GM12878 (cell line): ENCODE data around the gene TEKT5. TPM values are rescaled to one million over a fixed set of nuclear protein-coding genes. Genes with fewer than 3 reads are reported as not detected.

ENCODE experiments used
- ATAC-seq: fragments of 200-7000 bp; cut with Tn5 transposase; 3 replicates; pipeline ENCODE4 v1.9.1; 2020; ENCODE audit warnings: mild to moderate bottlenecking, moderate library complexity
- BruUV-seq: library from RNA; stranded (reverse); fragments of 400-500 nt; replicated peaks from 2 replicates; lab custom pipeline; 2021; lab: Mats Ljungman, UMichigan
- CTCF ChIA-PET: fragments of 300-600 bp; sonication (Branson Sonifier 250); formaldehyde crosslinking; extraction: SDS; loops from one replicate; lab custom pipeline; 2021; ENCODE audit warnings: inconsistent platforms; lab: Yijun Ruan, JAX
- POLR2A ChIA-PET: fragments of 350-600 bp; formaldehyde crosslinking; extraction: SDS; loops from one replicate; lab custom pipeline; 2021; ENCODE audit warnings: inconsistent platforms; lab: Charles Lee
- RAD21 ChIA-PET: fragments of 300-600 bp; sonication (Branson Sonifier 250); formaldehyde crosslinking; loops from one replicate; lab custom pipeline; 2023; ENCODE audit warnings: antibody characterized with exemption; ENCODE audit not compliant: unreplicated experiment; lab: Charles Lee
- SMC1A ChIA-PET: fragments of 300-600 bp; sonication (Branson Sonifier 250); formaldehyde crosslinking; loops from one replicate; lab custom pipeline; 2023; ENCODE audit not compliant: unreplicated experiment, uncharacterized antibody; lab: Charles Lee
- DNase-seq: peaks from one replicate; pipeline ENCODE4 v3.0.0-alpha.2; 2011; ENCODE audit warnings: low read depth, low spot score
- FAIRE-seq: peaks from 3 replicates; lab custom pipeline; 2011; peaks lifted over from hg19 to GRCh38; lab: Jason Lieb, UNC
- H2AFZ ChIP-seq: 2 replicates; pipeline ENCODE4 v1.6.0; 2011; ENCODE audit warnings: low read depth, low read length, control low read depth; ENCODE audit not compliant: control insufficient read depth
- H3K27ac ChIP-seq: 2 replicates; pipeline ENCODE4 v1.5.1; 2011; ENCODE audit warnings: control low read depth; ENCODE audit not compliant: control insufficient read depth, insufficient read depth
- H3K27me3 ChIP-seq, 2 experiments: replicated peaks in 1 of 2; 2 replicates each; pipeline versions ENCODE4 v1.6.0 to v1.6.1; 2011; ENCODE audit warnings: low read length in 1 of 2; ENCODE audit not compliant: control insufficient read depth in 2 of 2, insufficient read depth in 2 of 2
- H3K36me3 ChIP-seq, 2 experiments: 2 replicates each; pipeline ENCODE4 v1.5.1; 2011; ENCODE audit warnings: low read length in 1 of 2; ENCODE audit not compliant: control insufficient read depth in 2 of 2, insufficient read depth in 2 of 2
- H3K4me1 ChIP-seq: 2 replicates; pipeline ENCODE4 v1.6.1; 2011; ENCODE audit warnings: mild to moderate bottlenecking, low read length, moderate library complexity, mixed read lengths; ENCODE audit not compliant: control insufficient read depth, insufficient read depth
- H3K4me2 ChIP-seq: 2 replicates; pipeline ENCODE4 v1.6.0; 2011; ENCODE audit warnings: control low read depth; ENCODE audit not compliant: control insufficient read depth, insufficient read depth
- H3K4me3 ChIP-seq: fragments of 200-600 bp; sonication (generic); 2 replicates; pipeline ENCODE4 v1.5.1; 2016
- H3K79me2 ChIP-seq: 2 replicates; pipeline ENCODE4 v1.6.0; 2011; ENCODE audit warnings: low read length; ENCODE audit not compliant: control insufficient read depth, insufficient read depth
- H3K9ac ChIP-seq: 2 replicates; pipeline ENCODE4 v1.8.0; 2011; ENCODE audit warnings: low read length, control low read depth, mixed read lengths; ENCODE audit not compliant: control insufficient read depth, insufficient read depth
- H3K9me3 ChIP-seq: replicated peaks from 3 replicates; pipeline ENCODE4 v1.5.1; 2011; ENCODE audit warnings: mild to moderate bottlenecking, low read length; ENCODE audit not compliant: control insufficient read depth, insufficient read depth
- H4K20me1 ChIP-seq: 2 replicates; pipeline ENCODE4 v1.6.0; 2011; ENCODE audit not compliant: control insufficient read depth, insufficient read depth
- CREM ChIP-seq: IDR thresholded peaks from 2 replicates; pipeline ENCODE4 v1.6.1; 2014; ENCODE audit warnings: antibody characterized with exemption, low read depth
- ESRRA ChIP-seq: IDR thresholded peaks from 2 replicates; pipeline ENCODE4 v1.6.1; 2012; ENCODE audit warnings: mild to moderate bottlenecking, low read length, improper control_type of control experiment
- GABPA ChIP-seq: IDR thresholded peaks from 2 replicates; pipeline ENCODE4 v1.6.1; 2014; ENCODE audit warnings: antibody characterized with exemption, low read depth, mild to moderate bottlenecking, inconsistent platforms
- NBN ChIP-seq: fragments of 450-650 bp; IDR thresholded peaks from 2 replicates; pipeline ENCODE4 v1.6.1; 2016
- POU2F2 ChIP-seq: IDR thresholded peaks from 3 replicates; pipeline ENCODE4 v1.6.1; 2011; ENCODE audit warnings: low read depth, mild to moderate bottlenecking, low read length, borderline replicate concordance
- PRDM15 ChIP-seq: fragments of 450-650 bp; formaldehyde crosslinking; IDR thresholded peaks from 2 replicates; pipeline ENCODE4 v1.4.0; 2020; ENCODE audit warnings: mild to moderate bottlenecking, moderate library complexity
- SMAD1 ChIP-seq: fragments of 450-650 bp; IDR thresholded peaks from 2 replicates; pipeline ENCODE4 v1.6.1; 2018; ENCODE audit warnings: mild to moderate bottlenecking, low read depth; ENCODE audit not compliant: partially characterized antibody
- ZBTB40 ChIP-seq: fragments of 450-650 bp; IDR thresholded peaks from 2 replicates; pipeline ENCODE4 v1.6.1; 2016; ENCODE audit warnings: mild to moderate bottlenecking, moderate library complexity, borderline replicate concordance
- ZNF217 ChIP-seq: fragments of 450-650 bp; IDR thresholded peaks from 2 replicates; pipeline ENCODE4 v1.6.1; 2017; ENCODE audit warnings: antibody characterized with exemption, mild to moderate bottlenecking
- WGBS: methylation state at CpG from one replicate; pipeline ENCODE4 v1.1.6; 2016; ENCODE audit warnings: low lambda C conversion rate; ENCODE audit not compliant: insufficient replicate concordance, insufficient coverage; ENCODE audit errors: missing lambda C conversion rate; 5-methylcytosine and 5-hydroxymethylcytosine counted together
- in situ Hi-C: fragments of 300-500 bp; cut with MboI; formaldehyde crosslinking; loops from 9 replicates; pipeline ENCODE4 v1.14.3; 2018; ENCODE audit warnings: mixed read lengths
- intact Hi-C: fragments of 100-400 bp; cut with micrococcal nuclease; formaldehyde crosslinking; loops from one replicate; pipeline ENCODE4 v1.14.2; 2022; ENCODE audit not compliant: unreplicated experiment
- polyA plus RNA-seq, 11 experiments: library from polyadenylated mRNA; depleted of rRNA in 4 of 11; unstranded in 6 of 11; stranded (reverse) in 5 of 11; fragments of >200 nt; fragmentation: Nextera tagmentation in 4 of 11; fragmentation: Illumina TruSeq in 1 of 11; extraction: Ambion mirVana in 4 of 11; extraction: Trizol in 1 of 11; gene quantifications; 1 replicate in 1 of 11; 2 replicates in 10 of 11; pipeline versions ENCODE4 v1.2.1 to v1.2.3, GENCODE V29; 2011 to 2016; ENCODE audit warnings: inconsistent platforms in 2 of 11, missing spikeins in 2 of 11, low read depth in 1 of 11
- total RNA-seq, 4 experiments: library from RNA; depleted of rRNA in 3 of 4; stranded (reverse); fragments of >200 nt in 3 of 4; fragmentation: Illumina TruSeq in 1 of 4; extraction: Trizol in 1 of 4; gene quantifications; 2 replicates each; pipeline versions ENCODE4 v1.2.1 to v1.2.3, GENCODE V29; 2013 to 2021

TEKT5 gene
- total and polyA plus RNA-seq, 10 of the 15 experiments (the other 5 are each of a cell fraction or from before 2014, with no cell fraction given), result 0.19 to 2.2 (median 0.68) TPM; not detected in 1

GRCh38 chr16:10685709-10686108, 9.0 kb downstream of the TEKT5 start (continued):
- no peak for TF ChIP-seq PRDM15 (CRISPR knock-in tag)
- TF ChIP-seq SMAD1, result no peak

- Histone ChIP-seq H3K27me3 (no peaks in the 10 kb centered on the region; a peak in 2 of 4 replicates), H3K36me3 (no peaks in the 10 kb centered on the region), H3K79me2 (no peaks in the 10 kb centered on the region), H3K9me3 (no peaks in the 10 kb centered on the region), H4K20me1 (no peaks in the 10 kb centered on the region), H2AFZ (no peak overlapping the region), H3K4me2 (no peak overlapping the region), H3K27ac (no peak overlapping the region), H3K9ac (no peak overlapping the region), H3K4me1 (no peaks in the 10 kb centered on the region), H3K4me3 (no peak overlapping the region)
- POLR2A ChIA-PET, result interaction anchor here (0.5 to 0.7 kb wide), 2 partner anchors 59 to 1607 kb away, joined by 3 to 6 read pairs; no protein-coding TSS in a partner anchor
- CTCF ChIA-PET, result interaction anchor here (0.6 kb wide), 1 partner anchor 684 kb away, joined by 3 read pairs; no protein-coding TSS in a partner anchor
- BruUV-seq, result no TSS peak
- WGBS, result 25% methylated on average over 14 of the region's 14 CpGs
- intact Hi-C loops (no loop called here), in situ Hi-C loops (no loop called here)
- FAIRE-seq, result no peak
- TF ChIP-seq POU2F2 (no peak), NBN (no peak), ZBTB40 (no peak), ZNF217 (no peak), GABPA (no peak), ESRRA (no peak), CREM (no peak)
- SMC1A ChIA-PET, result interaction anchor here (0.6 to 0.9 kb wide), 2 partner anchors 11 to 132 kb away, joined by 3 to 4 read pairs; no protein-coding TSS in a partner anchor
- RAD21 ChIA-PET, result no interaction called here
- no peak for DNase-seq
- no peak for ATAC-seq
Observed at GRCh38 chr16:10684511-10685151, 10.1 kb downstream of the TEKT5 start.
